Activated T-helper 1 cell treated with anti-CD3 and anti-CD28 coated beads, Interleukin-2, amount 50 U/mL, for 16 hours (primary cell): ENCODE results near the gene DHX34.
"Not testable (repeated sequence)": the region's sequence is repeated elsewhere in the genome, so short reads cannot be mapped to it uniquely, and the experiment has no call there.

Experiments used
- DNase-seq, 2 donors: peaks; one replicate each; pipeline ENCODE4 v3.0.0-alpha.2; 2020; ENCODE audit warnings: low read depth in 1 of 2, low spot score in 1 of 2

The DHX34 gene

DNA sequence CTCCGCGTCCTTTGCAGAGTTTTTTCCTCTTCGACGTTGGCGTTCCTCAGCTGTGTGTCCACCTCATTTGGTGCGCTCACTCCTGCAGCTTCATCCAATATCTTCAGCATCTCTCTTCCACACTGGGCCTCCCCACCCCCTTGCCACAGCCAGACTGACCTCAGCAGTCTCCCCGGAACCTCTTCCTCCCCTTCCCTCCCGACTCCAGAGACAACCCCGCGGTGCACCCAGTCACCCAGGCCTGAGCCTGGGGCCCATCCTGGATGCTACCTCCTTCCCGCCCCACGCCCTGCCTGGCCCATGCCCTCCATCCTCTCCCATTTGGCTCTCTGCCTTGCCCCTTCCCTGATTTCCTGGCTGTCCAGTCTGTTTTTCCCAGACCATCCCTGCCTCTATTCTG is 25.2 kb upstream of the DHX34 start:
- no peak for DNase-seq

- no peak for DNase-seq
Measured at GRCh38 chr19:47324502-47324901, 24.6 kb upstream of the DHX34 start.

DNA sequence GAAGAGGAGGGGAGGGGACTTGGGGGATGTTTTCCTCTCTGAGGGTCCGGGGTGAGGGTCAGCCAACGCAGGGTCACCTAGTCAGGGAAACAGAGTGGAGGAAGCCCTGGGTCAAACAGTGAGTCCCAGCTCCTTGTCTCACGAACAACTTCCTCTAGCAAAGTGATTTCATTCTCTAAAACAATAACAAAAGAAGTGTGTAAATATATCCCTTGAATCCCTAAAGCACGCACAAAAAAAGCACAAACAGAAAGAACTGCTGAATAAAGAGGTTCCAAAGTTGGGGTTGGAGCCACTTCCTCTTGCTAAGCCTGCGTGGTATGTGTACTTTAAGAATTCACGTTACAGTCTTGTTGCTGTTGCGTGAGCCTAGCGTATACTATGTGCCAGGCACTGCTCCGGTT is 18.6 kb upstream of the DHX34 start:
- DNase-seq = no peak

DNA sequence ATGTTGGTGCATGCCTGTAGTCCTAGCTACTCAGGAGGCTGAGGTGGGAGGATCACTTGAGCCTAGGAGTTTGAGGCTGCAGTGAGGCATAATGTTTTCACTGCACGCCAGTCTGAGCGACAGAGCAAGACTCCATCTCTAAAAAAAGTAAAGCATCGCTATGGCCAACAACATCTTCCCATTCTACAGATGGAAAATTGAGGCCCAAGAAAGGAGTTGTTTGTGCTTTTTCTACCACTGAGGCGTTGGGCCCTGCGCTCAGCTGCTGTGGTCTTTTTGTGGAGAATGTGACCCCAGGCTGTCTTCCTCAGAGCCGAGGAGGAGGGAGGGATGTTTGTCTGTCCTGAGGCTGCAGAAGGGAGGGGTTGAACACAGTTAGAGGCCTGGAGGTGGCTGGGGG is 17.6 kb upstream of the DHX34 start:
- DNase-seq = no peak

GRCh38 chr19:47331931-47332547 is 17.1 kb upstream of the DHX34 start, which contains the start of gene C5AR2:
Gene C5AR2, plus strand, starts transcription at chr19:47332175. Its CDS starts 8,625 bp downstream, at chr19:47340800.
- no peak for DNase-seq

DNA sequence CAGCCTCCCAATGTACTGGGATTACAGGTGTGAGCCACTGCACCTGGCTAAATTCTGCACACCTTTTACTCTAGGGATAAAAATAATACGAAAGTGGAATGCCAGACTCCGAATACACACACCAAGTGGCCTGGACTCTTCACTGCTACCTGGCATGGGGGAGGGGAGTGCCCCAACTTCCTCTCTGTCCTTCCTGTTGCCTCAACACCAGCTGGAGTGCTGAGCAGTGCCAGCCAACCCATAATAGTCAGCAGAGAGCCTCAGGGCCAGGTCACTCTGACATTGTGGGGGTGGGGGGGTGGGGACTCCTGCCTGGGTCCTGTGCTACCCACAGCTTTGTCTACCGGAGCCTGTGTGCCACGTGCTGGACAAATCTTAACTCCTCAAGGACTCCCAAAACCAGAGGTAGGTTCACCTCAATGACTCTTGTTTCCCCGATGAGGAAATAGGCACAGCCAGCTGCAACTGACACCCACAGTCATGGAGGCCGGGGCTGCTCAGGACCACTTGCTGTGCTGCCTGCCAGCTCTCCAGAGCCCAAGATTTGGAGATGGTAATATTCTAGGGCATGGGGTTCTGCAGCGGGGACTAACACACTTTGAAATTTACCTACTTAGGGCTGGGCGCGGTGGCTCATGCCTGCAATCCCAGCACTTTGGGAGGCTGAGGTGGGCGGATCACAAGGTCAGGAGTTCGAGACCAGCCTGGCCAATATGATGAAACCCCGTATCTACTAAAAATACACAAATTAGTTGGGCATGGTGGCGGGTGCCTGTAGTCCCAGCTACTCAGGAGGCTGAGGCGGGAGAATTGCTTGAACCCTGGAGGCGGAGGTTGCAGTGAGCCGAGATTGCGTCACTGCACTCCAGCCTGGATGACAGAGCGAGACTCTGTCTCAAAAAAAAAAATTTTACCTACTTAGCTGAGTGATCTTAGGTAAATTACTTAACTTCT is 12.1 kb upstream of the DHX34 start:
- not testable (repeated sequence) for DNase-seq

DNA sequence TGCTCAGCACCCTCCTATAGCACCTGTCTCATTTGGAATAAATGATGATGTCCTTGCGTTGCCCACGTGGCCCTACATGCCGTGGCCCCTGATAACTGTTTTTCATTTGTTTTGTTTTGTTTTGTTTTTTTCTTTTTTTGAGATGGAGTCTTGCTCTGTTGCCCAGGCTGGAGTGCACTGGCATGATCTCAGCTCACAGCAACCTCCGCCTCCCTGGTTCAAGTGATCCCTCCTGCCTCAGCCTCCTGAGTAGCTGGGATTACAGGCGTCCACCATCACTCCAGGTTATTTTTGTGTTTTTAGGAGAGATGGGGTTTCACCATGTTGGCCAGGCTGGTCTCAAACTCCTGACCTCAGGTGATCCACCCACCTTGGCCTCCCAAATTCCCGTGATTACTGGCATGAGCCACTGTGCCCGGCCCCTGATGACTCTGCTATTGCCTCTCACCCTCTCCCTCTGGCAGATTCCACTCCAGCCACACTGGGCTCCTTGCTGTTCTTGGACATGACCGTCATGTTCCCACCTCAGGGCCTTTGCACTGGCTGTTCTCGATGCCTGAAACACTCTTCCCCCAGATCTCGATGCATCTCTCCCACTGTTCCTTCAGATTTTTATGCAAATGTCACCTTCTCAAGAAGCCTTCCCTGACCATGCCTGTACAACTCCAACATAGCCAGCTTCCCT is 9.8 kb upstream of the DHX34 start:
- DNase-seq = no peak

- no peak for DNase-seq
Measured at GRCh38 chr19:47340477-47341208, 8.5 kb upstream of the DHX34 start.

GRCh38 chr19:47341734-47342133 is 7.4 kb upstream of the DHX34 start:
- DNase-seq = no peak

DNA sequence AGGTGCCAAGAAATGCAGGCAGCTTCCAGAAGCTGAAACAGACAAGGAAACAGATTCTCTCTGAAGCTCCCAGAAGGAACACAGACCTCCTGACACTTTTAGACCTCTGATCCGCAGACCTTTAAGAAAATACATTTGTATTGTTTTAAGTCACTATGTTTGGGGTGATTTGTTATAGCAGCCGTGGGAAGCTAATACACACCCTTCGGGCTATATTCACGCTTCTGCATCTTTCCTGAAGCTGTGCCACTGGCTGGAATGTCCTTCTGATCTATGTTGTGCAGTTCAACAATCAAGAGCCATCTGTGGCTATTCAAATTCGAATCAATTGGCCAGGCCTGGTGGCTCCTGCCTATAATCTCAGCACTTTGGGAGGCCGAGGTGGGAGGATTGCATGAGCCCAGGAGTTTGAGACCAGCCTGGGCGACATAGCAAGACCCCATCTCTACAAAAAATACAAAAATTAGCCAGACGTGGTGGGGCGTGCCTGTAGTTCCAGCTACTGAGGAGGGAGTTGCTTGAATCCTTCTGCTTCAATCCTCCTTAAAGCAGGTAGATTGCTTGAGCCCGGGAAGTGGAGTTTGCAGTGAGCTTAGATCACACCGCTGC is 5.8 kb upstream of the DHX34 start:
- DNase-seq = no peak

DNA sequence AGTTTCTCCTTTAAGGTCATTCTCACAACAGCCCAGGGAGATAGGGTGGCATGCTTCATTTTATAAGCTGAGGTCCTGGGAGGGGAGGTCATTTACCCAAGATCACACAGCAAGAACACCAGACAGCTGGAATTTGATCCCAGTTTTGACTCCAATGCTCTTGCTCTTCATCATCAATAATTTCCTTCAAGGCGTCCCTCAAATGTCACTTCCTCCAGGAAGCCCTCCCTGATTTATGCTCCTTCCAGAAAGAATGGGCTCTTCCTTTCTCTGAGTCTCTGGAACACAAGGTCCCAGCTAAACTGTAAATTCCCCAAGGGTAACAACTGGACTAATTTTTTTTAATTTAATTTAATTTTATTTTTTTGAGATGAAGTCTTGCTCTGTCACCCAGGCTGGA is 4.7 kb upstream of the DHX34 start:
- no peak for DNase-seq

DNA sequence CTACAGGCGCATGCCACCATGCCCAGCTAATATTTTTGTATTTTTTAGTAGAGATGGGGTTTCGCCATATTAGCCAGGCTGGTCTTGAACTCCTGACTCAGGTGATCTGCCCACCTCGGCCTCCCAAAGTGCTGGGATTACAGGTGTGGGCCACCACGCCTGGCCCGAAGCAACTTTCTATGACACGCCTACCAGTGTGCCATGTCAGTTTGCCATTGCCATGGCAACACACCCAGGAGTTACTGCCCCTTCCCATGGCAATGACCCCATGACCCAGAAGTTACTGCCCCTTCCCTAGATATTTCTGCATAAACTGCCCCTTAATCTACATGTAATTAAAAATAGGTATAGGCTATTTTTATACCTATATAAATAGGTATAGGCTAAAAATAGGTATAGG is 3.1 kb upstream of the DHX34 start:
- DNase-seq = not testable (repeated sequence)

- no peak for DNase-seq
Measured at GRCh38 chr19:47350630-47351029, 1.5 kb downstream of the DHX34 start.

GRCh38 chr19:47351548-47351947 is 2.4 kb downstream of the DHX34 start:
- DNase-seq = no peak

DNA sequence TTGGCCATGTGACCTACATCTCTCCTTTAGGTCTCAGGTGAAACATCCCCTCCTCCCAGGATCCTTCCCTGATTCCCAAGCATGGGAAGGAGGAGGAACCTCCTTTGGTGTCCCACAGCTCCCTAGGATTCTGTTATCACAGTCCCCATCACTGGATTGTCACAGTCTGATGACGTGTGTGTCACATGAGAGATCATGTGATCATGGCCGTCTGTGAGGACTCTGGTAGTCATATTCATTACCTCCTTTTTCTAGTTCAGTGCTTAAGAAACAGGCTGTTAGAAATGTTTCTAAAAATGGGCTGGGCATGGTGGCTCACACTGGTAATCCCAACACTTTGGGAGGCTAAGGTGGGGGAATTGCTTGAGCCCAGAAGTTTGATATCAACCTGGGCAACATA is 3.0 kb downstream of the DHX34 start:
- DNase-seq = no peak

- no peak for DNase-seq
Measured at GRCh38 chr19:47353307-47353712, 4.2 kb downstream of the DHX34 start.

DNA sequence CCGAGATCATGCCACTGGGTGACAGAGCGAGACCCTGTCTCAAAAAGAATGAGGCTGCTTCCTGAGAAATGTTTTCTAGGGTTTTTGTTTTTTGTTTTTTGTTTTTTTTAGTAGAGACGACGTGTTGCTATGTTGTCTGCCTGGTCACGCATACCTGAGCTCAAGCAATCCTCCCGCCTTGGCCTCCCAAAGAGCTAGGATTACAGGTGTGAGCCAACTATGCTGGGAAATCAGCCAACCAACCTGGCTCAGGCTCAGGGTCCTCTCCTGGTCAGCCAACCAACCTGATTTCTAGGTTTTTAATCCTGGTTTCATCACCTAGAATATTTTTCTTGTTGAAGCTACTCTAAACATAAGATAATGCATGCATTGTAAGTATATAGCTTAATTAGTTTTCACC is 7.8 kb downstream of the DHX34 start:
- no peak for DNase-seq

DNA sequence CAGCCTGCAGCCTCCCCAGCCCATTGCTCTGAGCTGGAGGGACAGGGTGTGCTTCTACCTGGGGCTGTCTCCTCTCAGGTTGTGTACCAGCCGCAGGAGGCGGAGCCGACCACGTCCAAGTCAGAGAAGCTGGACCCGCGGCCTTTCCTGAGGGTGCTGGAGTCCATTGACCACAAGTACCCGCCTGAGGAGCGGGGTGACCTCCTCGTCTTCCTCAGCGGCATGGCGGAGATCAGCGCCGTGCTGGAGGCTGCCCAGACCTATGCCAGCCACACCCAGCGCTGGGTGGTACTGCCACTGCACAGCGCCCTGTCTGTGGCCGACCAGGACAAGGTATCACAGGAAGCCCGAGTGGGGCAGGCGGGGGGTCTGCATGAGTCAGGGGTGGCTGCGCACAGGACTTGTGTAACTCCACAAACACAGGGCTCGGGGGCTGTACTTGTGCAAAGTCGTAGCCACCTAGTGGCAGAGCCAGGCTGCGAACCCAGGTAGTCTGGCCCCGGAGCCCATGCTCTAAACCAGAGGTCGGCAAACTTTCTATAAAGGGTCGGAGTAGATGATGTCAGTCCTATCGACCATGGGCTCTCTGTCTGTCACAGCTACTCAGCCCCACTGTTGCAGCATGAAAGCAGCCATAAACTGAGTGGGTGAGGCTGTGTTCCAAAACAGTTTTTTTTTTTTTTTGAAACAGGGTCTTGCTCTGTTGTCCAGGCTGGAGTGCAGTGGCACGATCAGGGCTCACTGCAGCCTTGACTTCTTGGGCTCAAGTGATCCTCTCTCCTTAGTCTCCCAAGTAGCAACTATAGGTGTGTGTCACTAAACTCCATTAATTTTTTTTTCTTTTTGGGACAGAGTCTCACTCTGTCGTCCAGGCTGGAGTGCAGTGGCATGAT is 8.9 kb downstream of the DHX34 start:
- DNase-seq = no peak

GRCh38 chr19:47358936-47359335 is 9.8 kb downstream of the DHX34 start:
- DNase-seq = no peak

DNA sequence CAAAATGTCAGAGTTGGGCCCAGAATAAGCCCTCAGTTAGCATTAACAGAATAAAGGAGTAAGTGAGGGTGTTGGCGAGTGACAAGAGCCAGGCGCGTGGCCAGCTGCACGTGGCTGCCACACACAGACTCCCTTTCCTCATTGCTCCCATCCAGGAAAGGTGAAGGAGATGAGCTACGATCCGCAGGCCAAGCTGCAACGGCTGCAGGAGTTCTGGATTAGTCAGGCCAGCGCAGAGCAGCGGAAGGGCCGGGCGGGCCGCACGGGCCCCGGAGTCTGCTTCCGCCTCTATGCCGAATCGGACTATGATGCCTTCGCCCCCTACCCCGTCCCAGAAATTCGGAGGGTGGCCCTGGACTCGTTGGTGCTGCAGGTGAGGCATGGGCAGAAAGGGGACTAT is 13.2 kb downstream of the DHX34 start:
- no peak for DNase-seq
